Type B pancreatic cell (in vitro differentiated cells): Measurements from ENCODE around the gene PIGH. TPM values are rescaled to one million over a fixed set of nuclear protein-coding genes. Genes with fewer than 3 reads are reported as not detected.

Experiments
- DNase-seq: peaks from one replicate; pipeline ENCODE4 v3.0.0; 2021; ENCODE audit warnings: mixed read lengths; ENCODE audit not compliant: unreplicated experiment; ENCODE audit errors: extremely low spot score
- H3K27ac Mint-ChIP-seq: 2 replicates; pipeline ENCODE4 v1.8.0; 2021; ENCODE audit warnings: mild to moderate bottlenecking, mixed read lengths
- H3K27me3 Mint-ChIP-seq: 2 replicates; pipeline ENCODE4 v1.8.0; 2021; ENCODE audit warnings: mixed read lengths
- H3K36me3 Mint-ChIP-seq: 2 replicates; pipeline ENCODE4 v1.8.0; 2021; ENCODE audit warnings: mixed read lengths
- H3K4me1 Mint-ChIP-seq: one replicate; pipeline ENCODE4 v1.8.0; 2021; ENCODE audit warnings: mixed read lengths; ENCODE audit not compliant: unreplicated experiment
- H3K4me3 Mint-ChIP-seq: 2 replicates; pipeline ENCODE4 v1.8.0; 2021; ENCODE audit warnings: mild to moderate bottlenecking, mixed read lengths
- H3K9me3 Mint-ChIP-seq: 2 replicates; pipeline ENCODE4 v1.8.0; 2021; ENCODE audit warnings: mixed read lengths
- CTCF ChIP-seq: fragments of 200-600 bp; sonication (generic); conservative IDR thresholded peaks from 2 replicates; pipeline ENCODE4 v1.5.0; 2021; ENCODE audit warnings: antibody characterized with exemption, mild to moderate bottlenecking
- total RNA-seq: library from RNA; stranded (reverse); gene quantifications from 2 replicates; pipeline ENCODE4 v1.2.1, GENCODE V29; 2021; ENCODE audit warnings: low replicate concordance

The PIGH gene
- total RNA-seq, 1 donor from 2014 or later, result 20.3 TPM

- no peak for DNase-seq
- H3K27ac Mint-ChIP-seq, result no peak overlapping the region
Measured at GRCh38 chr14:67573228-67574010, 26.6 kb downstream of the PIGH start.

GRCh38 chr14:67572608-67573007 lies 27.5 kb downstream of the PIGH start:
- no peak for TF ChIP-seq CTCF
- Mint-ChIP-seq H3K36me3 (peaks cover 3% of the 10 kb centered on the region), H3K27ac (no peak overlapping the region), H3K9me3 (no peaks in the 10 kb centered on the region), H3K4me1 (peaks cover 7% of the 10 kb centered on the region), H3K27me3 (no peaks in the 10 kb centered on the region), H3K4me3 (no peak overlapping the region)
- no peak for DNase-seq

More at GRCh38 chr14:67573228-67574010, 26.6 kb downstream of the PIGH start:
- Mint-ChIP-seq H3K27me3 (no peaks in the 10 kb centered on the region), H3K36me3 (peaks cover 3% of the 10 kb centered on the region), H3K9me3 (no peaks in the 10 kb centered on the region), H3K4me1 (peaks cover 6% of the 10 kb centered on the region), H3K4me3 (no peak overlapping the region)
- no peak for TF ChIP-seq CTCF

GRCh38 chr14:67571991-67572323 lies 28.1 kb downstream of the PIGH start:
- H3K36me3 Mint-ChIP-seq, result peaks cover 3% of the 10 kb centered on the region
- no peaks in the 10 kb centered on the region for H3K9me3 Mint-ChIP-seq
- no peak overlapping the region for H3K4me3 Mint-ChIP-seq
- TF ChIP-seq CTCF, result no peak
- H3K27me3 Mint-ChIP-seq, result no peaks in the 10 kb centered on the region
- H3K27ac Mint-ChIP-seq, result no peak overlapping the region
- DNase-seq, result no peak
- peaks cover 14% of the 10 kb centered on the region for H3K4me1 Mint-ChIP-seq

- Mint-ChIP-seq H3K27ac (peak overlapping the region; percentile 8), H3K4me3 (no peak overlapping the region), H3K36me3 (peaks cover 3% of the 10 kb centered on the region), H3K27me3 (no peaks in the 10 kb centered on the region), H3K9me3 (no peaks in the 10 kb centered on the region), H3K4me1 (peaks cover 17% of the 10 kb centered on the region)
- DNase-seq, result no peak
- TF ChIP-seq CTCF, result peak; percentile 91
Measured at GRCh38 chr14:67571275-67571990, 28.6 kb downstream of the PIGH start.

- Mint-ChIP-seq H3K27me3 (no peaks in the 10 kb centered on the region), H3K36me3 (peaks cover 3% of the 10 kb centered on the region), H3K9me3 (no peaks in the 10 kb centered on the region)
Measured at GRCh38 chr14:67570453-67570852, 29.6 kb downstream of the PIGH start.

More at GRCh38 chr14:67570453-67570852, 29.6 kb downstream of the PIGH start:
- H3K4me1 Mint-ChIP-seq, result peaks cover 17% of the 10 kb centered on the region
- DNase-seq, result no peak
- H3K4me3 Mint-ChIP-seq, result no peak overlapping the region
- no peak for TF ChIP-seq CTCF
- no peak overlapping the region for H3K27ac Mint-ChIP-seq
